ENCODE data around the gene ABCG5. TPM values are rescaled to one million over a fixed set of nuclear protein-coding genes. Genes with fewer than 3 reads are reported as not detected.

The ABCG5 gene
- total RNA-seq, 1 donor from 2014 or later, result not detected

DNA sequence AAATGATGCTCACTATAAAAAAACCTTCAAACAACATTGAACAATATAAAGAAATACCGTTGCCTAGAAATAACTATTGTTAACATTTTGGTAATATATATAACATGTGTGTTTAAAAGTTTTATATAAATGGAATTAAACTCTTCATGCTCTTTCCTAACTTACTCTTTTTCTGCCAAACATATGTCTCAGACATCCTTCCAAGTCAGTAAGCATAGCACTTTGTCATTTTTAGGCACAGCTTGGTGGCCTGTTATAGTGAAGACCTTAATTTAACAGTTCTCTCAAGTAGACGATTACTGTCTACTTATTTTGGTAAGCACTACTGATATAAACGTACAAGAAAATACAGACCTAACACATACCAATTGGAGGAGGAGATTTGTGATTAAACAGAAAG lies 23.9 kb downstream of the ABCG5 start:
- no peak for DNase-seq (ENCODE audit: low spot score in 2 of 2, unreplicated experiment in 2 of 2)
- no peak overlapping the region for H3K4me3 Mint-ChIP-seq
- H3K27ac Mint-ChIP-seq, result no peak overlapping the region
- no peaks in the 10 kb centered on the region for H3K9me3 Mint-ChIP-seq
- H3K36me3 Mint-ChIP-seq, result peaks cover 6% of the 10 kb centered on the region
- H3K27me3 Mint-ChIP-seq (ENCODE audit: low read depth), result no peaks in the 10 kb centered on the region
- no peaks in the 10 kb centered on the region for H3K4me1 Mint-ChIP-seq
- TF ChIP-seq, protein P1, sequence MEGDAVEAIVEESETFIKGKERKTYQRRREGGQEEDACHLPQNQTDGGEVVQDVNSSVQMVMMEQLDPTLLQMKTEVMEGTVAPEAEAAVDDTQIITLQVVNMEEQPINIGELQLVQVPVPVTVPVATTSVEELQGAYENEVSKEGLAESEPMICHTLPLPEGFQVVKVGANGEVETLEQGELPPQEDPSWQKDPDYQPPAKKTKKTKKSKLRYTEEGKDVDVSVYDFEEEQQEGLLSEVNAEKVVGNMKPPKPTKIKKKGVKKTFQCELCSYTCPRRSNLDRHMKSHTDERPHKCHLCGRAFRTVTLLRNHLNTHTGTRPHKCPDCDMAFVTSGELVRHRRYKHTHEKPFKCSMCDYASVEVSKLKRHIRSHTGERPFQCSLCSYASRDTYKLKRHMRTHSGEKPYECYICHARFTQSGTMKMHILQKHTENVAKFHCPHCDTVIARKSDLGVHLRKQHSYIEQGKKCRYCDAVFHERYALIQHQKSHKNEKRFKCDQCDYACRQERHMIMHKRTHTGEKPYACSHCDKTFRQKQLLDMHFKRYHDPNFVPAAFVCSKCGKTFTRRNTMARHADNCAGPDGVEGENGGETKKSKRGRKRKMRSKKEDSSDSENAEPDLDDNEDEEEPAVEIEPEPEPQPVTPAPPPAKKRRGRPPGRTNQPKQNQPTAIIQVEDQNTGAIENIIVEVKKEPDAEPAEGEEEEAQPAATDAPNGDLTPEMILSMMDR (IDR thresholded peaks at IDR 0.05; ENCODE audit: unreplicated experiment), result no peak

DNA sequence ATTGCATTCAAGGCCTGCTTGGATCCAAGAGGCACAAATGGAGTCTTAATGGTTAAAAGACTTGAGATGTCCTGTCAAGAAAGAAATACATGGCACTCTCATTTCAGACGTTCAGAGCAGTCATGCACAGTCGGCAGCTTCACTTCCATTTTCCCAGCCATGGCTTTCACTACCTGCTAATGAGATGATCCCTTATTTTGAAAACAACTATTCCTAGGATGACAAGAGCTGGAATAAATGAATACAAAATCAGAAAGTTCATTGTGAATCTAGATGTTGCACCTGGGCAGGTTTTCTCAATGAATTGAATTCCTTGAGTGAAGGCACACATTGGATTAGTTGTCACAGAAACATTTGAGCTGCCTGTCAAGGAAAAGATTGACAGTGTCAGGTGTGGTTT lies 25.7 kb downstream of the ABCG5 start:
- Mint-ChIP-seq H3K4me1 (no peaks in the 10 kb centered on the region), H3K36me3 (peaks cover 8% of the 10 kb centered on the region), H3K27me3 (ENCODE audit: low read depth) (no peaks in the 10 kb centered on the region), H3K4me3 (no peak overlapping the region), H3K27ac (no peak overlapping the region), H3K9me3 (no peaks in the 10 kb centered on the region)
- TF ChIP-seq, protein P1 (IDR thresholded peaks at IDR 0.05; ENCODE audit: unreplicated experiment), result no peak
- DNase-seq (ENCODE audit: low spot score in 2 of 2, unreplicated experiment in 2 of 2), result no peak

DNA sequence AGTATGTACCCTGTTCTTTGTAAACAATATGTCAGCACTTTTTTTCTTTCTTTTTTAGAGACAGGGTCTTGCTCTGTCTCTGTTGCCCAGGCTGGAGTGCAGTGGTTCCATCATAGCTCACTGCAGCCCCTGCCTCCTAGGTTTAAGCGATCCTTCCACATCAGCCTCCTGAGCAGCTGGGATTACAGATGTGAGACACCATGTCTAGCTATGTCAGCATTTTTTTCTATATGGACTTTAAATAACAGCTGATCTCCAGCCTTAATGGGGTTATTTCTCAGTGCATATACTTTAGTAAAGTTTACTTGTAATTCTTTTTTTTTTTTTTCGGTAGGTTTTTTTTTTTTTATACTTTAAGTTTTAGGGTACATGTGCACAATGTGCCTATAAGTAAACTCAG lies 26.6 kb downstream of the ABCG5 start:
- TF ChIP-seq, protein P1 (IDR thresholded peaks at IDR 0.05; ENCODE audit: unreplicated experiment), result no peak
- Mint-ChIP-seq H3K4me1 (no peaks in the 10 kb centered on the region), H3K9me3 (no peaks in the 10 kb centered on the region), H3K36me3 (peaks cover 13% of the 10 kb centered on the region), H3K27me3 (ENCODE audit: low read depth) (no peaks in the 10 kb centered on the region), H3K27ac (no peak overlapping the region), H3K4me3 (no peak overlapping the region)
- no peak for DNase-seq (ENCODE audit: low spot score in 2 of 2, unreplicated experiment in 2 of 2)

DNA sequence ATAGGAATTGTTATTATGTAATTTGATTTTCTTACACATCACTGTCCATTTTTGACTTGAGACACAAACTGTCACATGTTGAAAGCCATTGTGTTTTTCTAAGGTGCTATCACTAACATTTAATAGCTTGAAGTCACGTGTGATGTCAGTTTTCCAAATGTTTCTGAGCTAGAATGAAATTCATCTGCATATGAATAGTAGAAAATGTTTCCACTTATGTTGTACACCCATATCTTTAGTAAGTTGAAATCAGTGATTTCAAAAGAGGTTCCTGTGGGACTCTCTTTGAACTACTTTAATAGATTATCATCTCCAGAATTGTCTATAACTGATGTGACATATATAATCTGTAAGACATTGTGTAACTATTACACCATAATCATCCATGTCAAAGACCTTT lies 27.8 kb downstream of the ABCG5 start:
- H3K4me3 Mint-ChIP-seq, result no peak overlapping the region
- no peak for DNase-seq (ENCODE audit: low spot score in 2 of 2, unreplicated experiment in 2 of 2)
- H3K27me3 Mint-ChIP-seq (ENCODE audit: low read depth), result no peaks in the 10 kb centered on the region
- H3K36me3 Mint-ChIP-seq, result peaks cover 19% of the 10 kb centered on the region
- no peaks in the 10 kb centered on the region for H3K4me1 Mint-ChIP-seq
- TF ChIP-seq, protein P1 (IDR thresholded peaks at IDR 0.05; ENCODE audit: unreplicated experiment), result no peak
- no peaks in the 10 kb centered on the region for H3K9me3 Mint-ChIP-seq
- H3K27ac Mint-ChIP-seq, result no peak overlapping the region

DNA sequence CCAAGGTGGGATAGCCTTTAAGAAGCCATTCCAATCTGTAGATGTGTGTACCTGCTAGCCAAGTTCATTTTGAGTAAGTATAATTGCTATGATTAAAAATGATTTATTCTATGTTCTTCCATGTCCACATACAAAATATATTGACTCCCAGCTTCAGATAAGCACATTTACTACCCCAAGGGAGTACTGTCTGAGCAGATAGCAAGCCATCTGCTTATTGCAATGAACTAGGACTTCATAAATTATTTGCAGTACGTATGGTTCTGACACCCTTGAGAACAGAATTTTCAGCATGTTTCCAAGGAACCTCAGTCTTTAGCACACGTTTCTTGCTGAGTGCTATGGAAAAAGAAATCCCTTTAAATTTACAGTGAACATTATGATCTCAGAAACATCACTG lies 28.2 kb downstream of the ABCG5 start:
- Mint-ChIP-seq H3K4me3 (no peak overlapping the region), H3K27me3 (ENCODE audit: low read depth) (no peaks in the 10 kb centered on the region), H3K36me3 (peaks cover 18% of the 10 kb centered on the region), H3K27ac (no peak overlapping the region), H3K9me3 (no peaks in the 10 kb centered on the region), H3K4me1 (no peaks in the 10 kb centered on the region)
- no peak for DNase-seq (ENCODE audit: low spot score in 2 of 2, unreplicated experiment in 2 of 2)
- TF ChIP-seq, protein P1 (IDR thresholded peaks at IDR 0.05; ENCODE audit: unreplicated experiment), result no peak

DNA sequence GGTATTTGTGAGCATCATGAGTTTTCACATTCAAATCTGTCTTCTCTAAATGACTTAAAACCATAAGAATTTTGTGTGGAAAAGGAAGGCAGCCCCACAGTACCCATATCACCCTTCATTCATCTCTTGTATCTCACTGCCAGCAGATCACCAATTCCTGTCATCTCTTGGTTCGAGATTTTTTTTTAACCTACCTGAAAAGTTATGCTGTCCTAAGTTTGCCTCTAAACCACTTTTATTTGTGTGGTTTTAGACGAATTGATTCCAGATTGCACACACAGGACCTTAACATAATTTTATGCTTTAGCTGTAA lies 32.0 kb downstream of the ABCG5 start:
- peaks cover 28% of the 10 kb centered on the region for H3K36me3 Mint-ChIP-seq
- H3K4me3 Mint-ChIP-seq, result no peak overlapping the region
- H3K4me1 Mint-ChIP-seq, result no peaks in the 10 kb centered on the region
- H3K9me3 Mint-ChIP-seq, result no peaks in the 10 kb centered on the region
- TF ChIP-seq, protein P1 (IDR thresholded peaks at IDR 0.05; ENCODE audit: unreplicated experiment), result no peak
- no peak overlapping the region for H3K27ac Mint-ChIP-seq
- H3K27me3 Mint-ChIP-seq (ENCODE audit: low read depth), result no peaks in the 10 kb centered on the region
- no peak for DNase-seq (ENCODE audit: low spot score in 2 of 2, unreplicated experiment in 2 of 2)
